Dendritic cell treated with granulocyte-macrophage colony-stimulating factor and Interleukin-4, amounts not matched to agents 40 ng/mL and 50 ng/mL, for 4 days (primary cell): ENCODE data around the gene MRPS10.
"Not testable (repeated sequence)": the region's sequence is repeated elsewhere in the genome, so short reads cannot be mapped to it uniquely, and the experiment has no call there.

Source experiments
- H3K27ac Mint-ChIP-seq: one replicate; pipeline ENCODE4 v1.8.0; 2022; ENCODE audit warnings: mild to moderate bottlenecking, mixed read lengths
- H3K27me3 Mint-ChIP-seq: one replicate; pipeline ENCODE4 v1.8.0; 2022; ENCODE audit warnings: mild to moderate bottlenecking, mixed read lengths
- H3K36me3 Mint-ChIP-seq: one replicate; pipeline ENCODE4 v1.8.0; 2022; ENCODE audit warnings: low read depth, mixed read lengths
- H3K4me1 Mint-ChIP-seq: one replicate; pipeline ENCODE4 v1.8.0; 2022; ENCODE audit warnings: low read depth, mixed read lengths
- H3K4me3 Mint-ChIP-seq: one replicate; pipeline ENCODE4 v1.8.0; 2022; ENCODE audit warnings: mild to moderate bottlenecking, moderate library complexity, mixed read lengths
- H3K9me3 Mint-ChIP-seq: one replicate; pipeline ENCODE4 v1.8.0; 2022; ENCODE audit warnings: mixed read lengths
- intact Hi-C: fragments of 100-400 bp; cut with micrococcal nuclease; formaldehyde crosslinking; loops from one replicate; pipeline ENCODE4 v1.15.0; 2022

The MRPS10 gene

DNA sequence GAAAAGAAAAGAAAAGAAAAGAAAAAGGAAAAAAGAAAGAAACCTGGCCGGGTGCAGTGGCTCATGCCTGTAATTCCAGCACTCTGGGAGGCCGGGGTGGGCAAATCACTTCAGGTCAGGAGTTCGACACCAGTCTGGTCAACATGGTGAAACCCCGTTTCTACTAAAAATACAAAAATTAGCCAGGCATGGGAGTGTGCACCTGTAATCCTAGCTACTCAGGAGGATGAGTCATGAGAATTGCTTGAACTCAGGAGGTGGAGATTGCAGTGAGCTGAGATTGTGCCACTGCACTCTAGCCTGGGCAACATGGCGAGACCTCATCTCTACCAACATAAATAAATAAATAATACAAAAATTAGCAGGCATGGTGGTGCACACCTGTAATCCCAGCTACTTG, 25.3 kb downstream of the MRPS10 start:
- H3K4me3 Mint-ChIP-seq, H3K27ac Mint-ChIP-seq, H3K9me3 Mint-ChIP-seq, H3K27me3 Mint-ChIP-seq, H3K36me3 Mint-ChIP-seq, intact Hi-C loops: not testable (repeated sequence)
- H3K4me1 Mint-ChIP-seq: peaks cover 12% of the 10 kb centered on the region

DNA sequence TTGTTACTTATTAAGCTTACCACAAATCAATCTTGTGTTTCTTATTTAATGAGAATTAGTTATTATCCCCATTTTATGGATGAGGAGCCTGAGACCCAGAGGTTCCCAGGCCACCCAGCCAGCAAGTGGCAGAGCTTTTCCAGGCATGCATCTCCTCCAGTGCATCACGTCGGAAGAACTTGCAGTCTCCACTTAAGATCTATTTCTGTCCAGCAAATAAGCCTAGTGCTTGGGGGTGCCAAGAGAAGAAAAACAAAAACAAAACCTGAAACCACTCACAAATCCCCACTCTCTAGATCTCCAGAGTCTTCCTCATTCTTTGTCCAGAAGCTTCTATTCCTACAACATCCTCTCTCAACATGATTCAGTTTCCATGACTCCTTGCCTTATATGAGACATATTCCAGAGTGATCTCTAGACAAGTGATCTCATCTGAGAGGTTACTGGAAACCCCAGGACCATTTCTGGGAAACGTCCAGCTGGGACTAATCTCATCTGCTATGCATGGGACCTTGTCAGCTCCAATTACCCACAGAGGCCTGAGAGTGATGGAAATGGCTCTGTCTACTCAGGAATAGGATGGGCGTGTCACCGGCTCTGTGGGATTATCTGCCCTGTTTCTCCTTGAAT, 27.0 kb downstream of the MRPS10 start:
- intact Hi-C loops: no loop called here
- Mint-ChIP-seq H3K4me3 (no peak overlapping the region), H3K27me3 (no peaks in the 10 kb centered on the region), H3K36me3 (peaks cover 6% of the 10 kb centered on the region), H3K9me3 (no peaks in the 10 kb centered on the region), H3K4me1 (peaks cover 12% of the 10 kb centered on the region), H3K27ac (no peak overlapping the region)

DNA sequence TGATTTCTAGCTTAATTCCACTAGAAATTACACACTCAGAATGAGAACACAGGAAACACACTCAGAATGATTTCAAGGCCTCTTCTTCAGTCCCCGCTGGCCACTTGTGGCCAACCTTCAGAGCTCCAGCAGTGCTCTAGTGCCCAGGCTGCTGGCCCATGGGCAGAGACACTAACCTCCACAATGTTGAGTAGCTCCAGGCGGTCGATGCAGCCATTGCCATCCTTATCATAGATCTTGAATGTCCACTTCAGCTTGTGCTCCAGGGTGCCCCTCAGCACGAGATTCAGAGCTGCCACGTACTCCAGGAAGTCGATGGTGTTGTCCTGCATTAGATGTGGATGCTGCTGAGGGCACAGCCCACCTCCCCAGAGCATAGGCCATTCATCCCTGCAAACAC, 29.3 kb downstream of the MRPS10 start:
- intact Hi-C loops: no loop called here
- H3K4me3 Mint-ChIP-seq: no peak overlapping the region
- no peak overlapping the region for H3K27ac Mint-ChIP-seq

DNA sequence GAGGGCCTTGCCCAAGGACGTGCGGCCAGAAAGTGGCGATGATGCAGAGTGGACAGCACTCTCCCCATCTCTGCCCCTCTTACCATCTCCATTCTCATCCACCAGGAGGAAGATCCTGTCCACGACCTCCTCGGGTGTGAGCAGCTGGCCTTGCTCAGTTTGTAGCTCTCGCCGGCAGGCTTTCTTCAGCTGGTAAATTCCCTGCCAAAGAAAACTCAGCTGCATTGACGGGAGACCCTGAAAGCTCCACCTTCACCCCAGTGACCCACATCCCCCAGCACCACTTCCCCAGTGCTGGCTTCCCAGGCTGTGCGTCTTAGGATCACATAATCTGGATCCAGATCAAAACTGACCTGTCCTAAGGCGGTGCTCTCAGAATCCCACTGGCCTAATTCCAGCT, 32.1 kb downstream of the MRPS10 start:
- Mint-ChIP-seq H3K4me1 (peaks cover 2% of the 10 kb centered on the region), H3K36me3 (no peaks in the 10 kb centered on the region), H3K4me3 (no peak overlapping the region), H3K27me3 (peaks cover 3% of the 10 kb centered on the region), H3K27ac (no peak overlapping the region), H3K9me3 (no peaks in the 10 kb centered on the region)
- intact Hi-C loops: no loop called here

More for the DNA sequence above, 29.3 kb downstream of the MRPS10 start:
- Mint-ChIP-seq H3K4me1 (peaks cover 12% of the 10 kb centered on the region), H3K36me3 (no peaks in the 10 kb centered on the region), H3K9me3 (no peaks in the 10 kb centered on the region), H3K27me3 (peaks cover 2% of the 10 kb centered on the region)

DNA sequence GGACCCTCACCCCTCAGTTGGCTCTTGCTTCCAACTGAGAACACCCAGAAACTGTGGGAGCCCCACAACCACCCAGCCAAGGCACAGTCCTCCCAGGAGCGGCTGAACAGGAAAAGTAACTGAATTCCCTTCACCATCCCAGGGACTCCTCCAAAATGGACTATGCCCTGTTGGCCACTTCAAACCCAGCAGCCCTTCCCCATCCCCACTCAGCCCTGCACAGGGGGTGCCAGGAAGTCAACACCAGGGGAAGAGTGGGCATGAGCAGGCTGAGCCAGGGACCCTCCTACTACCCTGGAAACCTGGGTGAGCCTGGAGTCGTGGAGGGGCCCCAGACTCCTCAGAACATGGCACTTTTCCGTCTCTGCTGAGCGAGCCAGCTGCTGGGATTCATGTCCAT, 33.2 kb downstream of the MRPS10 start:
- intact Hi-C loops: no loop called here
- Mint-ChIP-seq H3K4me3 (no peak overlapping the region), H3K27ac (no peak overlapping the region), H3K36me3 (no peaks in the 10 kb centered on the region), H3K9me3 (no peaks in the 10 kb centered on the region), H3K4me1 (no peaks in the 10 kb centered on the region), H3K27me3 (peaks cover 4% of the 10 kb centered on the region)

DNA sequence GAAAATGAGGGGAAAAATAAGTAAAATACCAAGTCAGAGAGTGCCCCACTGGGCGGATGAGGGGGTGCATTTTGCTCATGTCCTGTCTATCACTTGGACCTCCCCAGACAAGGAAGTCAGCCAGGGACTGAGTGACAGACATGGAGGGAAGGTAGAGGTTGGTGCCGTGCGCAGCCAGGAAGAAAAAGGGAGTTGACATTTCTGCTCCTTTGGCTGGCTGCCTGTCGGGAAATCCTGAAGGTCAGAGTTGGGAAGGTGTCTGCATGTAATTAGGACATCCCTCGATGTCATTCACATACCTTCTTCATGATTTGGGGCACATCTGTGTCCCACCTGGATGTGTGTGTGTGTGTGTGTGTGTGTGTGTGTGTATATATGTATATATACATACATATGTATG, 35.6 kb downstream of the MRPS10 start:
- Mint-ChIP-seq H3K27me3 (peaks cover 17% of the 10 kb centered on the region), H3K27ac (no peak overlapping the region), H3K9me3 (no peaks in the 10 kb centered on the region), H3K4me3 (no peak overlapping the region), H3K36me3 (no peaks in the 10 kb centered on the region), H3K4me1 (peaks cover 15% of the 10 kb centered on the region)
- intact Hi-C loops: no loop called here

DNA sequence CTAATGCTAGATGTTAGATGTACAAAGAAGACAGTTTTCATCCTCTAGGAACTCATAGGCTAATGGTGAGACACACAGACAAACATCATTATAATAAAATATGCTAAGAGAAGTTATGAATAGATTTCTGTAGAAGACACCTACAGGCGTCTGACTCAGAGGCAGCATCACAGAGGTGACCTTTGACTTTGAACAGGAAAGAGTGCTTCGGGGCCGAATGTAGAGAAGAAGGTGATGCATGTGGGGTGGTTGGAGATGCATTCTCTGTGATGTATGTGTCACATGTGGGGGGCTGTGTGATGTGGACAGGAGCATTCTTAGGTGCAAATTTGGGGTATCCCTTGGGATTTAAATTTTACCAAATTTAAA, 37.7 kb downstream of the MRPS10 start:
- H3K36me3 Mint-ChIP-seq: no peaks in the 10 kb centered on the region
- no peaks in the 10 kb centered on the region for H3K9me3 Mint-ChIP-seq
- peaks cover 21% of the 10 kb centered on the region for H3K27me3 Mint-ChIP-seq
- H3K27ac Mint-ChIP-seq: no peak overlapping the region
- peaks cover 15% of the 10 kb centered on the region for H3K4me1 Mint-ChIP-seq
- intact Hi-C loops: no loop called here
- no peak overlapping the region for H3K4me3 Mint-ChIP-seq

DNA sequence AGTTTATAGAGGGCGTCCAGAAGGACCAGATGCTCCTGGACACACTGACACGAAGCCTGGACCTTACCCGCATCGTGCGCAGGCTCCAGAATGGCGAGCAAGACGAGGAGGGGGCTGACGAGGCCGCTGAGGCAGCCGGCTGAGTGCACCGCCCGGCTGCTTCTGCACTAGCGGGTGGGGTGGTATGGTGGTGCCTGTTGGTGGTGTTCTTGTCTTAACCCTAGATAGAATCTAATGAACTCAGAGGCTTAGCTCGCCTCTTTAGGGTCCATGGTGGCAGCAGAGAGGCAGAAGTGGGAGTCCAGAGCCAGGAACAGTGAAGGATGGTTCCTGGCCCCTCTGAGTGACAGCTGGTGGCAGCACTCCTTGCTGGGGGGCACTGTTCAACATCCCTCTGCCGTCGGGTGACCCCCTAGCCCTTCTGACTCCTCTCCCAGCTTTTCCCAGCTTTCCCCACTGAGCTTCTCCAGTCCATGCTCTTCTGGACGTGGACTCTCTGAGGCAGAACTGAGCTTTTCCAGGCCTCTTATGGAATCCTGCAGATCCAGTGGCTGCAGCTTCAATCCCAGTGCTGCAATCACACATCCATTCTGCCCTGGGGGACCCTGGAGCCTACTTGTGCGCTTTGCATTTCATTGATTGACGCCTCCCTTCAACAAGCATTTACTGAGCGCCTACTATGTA, 38.3 kb downstream of the MRPS10 start:
- Mint-ChIP-seq H3K4me1 (peaks cover 15% of the 10 kb centered on the region), H3K36me3 (no peaks in the 10 kb centered on the region), H3K4me3 (no peak overlapping the region), H3K9me3 (no peaks in the 10 kb centered on the region), H3K27ac (no peak overlapping the region), H3K27me3 (peaks cover 20% of the 10 kb centered on the region)
- intact Hi-C loops: no loop called here

DNA sequence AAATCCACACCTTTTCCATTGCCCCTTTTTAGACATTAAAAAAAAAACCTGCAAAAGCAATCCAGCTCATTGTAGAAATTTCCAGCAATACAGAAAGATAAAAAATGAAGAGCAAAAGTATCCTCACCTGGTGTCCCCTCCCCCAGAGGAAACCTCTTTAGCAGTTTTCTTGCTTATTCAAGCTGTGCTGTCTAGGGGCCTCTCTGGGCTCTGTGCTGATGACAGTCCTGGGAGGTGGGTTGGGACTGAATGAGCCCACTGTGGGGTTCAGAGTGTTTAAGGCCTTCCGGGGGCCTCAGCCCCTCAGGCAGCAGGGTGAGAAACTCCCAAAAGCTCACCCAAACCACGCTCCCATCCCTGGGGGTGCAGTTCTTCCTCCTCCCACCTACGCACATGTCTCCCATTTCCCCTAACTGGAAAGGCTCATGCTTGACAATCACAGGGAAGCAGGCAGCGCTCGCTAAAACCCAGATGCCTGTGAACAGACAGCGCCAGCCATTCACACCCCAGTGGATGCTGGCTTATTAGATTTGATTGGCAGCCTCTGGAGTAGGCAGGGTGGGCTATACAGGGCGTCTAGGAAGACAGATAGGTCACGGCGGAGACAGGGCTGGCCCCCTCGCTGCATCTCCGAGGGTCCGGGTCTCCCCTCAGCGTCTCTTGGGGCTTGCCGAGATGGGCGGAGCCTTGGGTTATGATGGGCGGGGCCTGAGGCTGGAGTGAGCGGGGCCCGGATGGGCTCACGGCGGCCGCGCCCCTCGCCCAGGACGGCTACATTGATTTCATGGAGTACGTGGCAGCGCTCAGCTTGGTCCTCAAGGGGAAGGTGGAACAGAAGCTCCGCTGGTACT, 39.9 kb downstream of the MRPS10 start:
- peaks cover 20% of the 10 kb centered on the region for H3K27me3 Mint-ChIP-seq
- H3K36me3 Mint-ChIP-seq: no peaks in the 10 kb centered on the region
- H3K9me3 Mint-ChIP-seq: no peaks in the 10 kb centered on the region
- intact Hi-C loops: no loop called here
- H3K4me1 Mint-ChIP-seq: peaks cover 15% of the 10 kb centered on the region
- no peak overlapping the region for H3K27ac Mint-ChIP-seq
- H3K4me3 Mint-ChIP-seq: no peak overlapping the region

DNA sequence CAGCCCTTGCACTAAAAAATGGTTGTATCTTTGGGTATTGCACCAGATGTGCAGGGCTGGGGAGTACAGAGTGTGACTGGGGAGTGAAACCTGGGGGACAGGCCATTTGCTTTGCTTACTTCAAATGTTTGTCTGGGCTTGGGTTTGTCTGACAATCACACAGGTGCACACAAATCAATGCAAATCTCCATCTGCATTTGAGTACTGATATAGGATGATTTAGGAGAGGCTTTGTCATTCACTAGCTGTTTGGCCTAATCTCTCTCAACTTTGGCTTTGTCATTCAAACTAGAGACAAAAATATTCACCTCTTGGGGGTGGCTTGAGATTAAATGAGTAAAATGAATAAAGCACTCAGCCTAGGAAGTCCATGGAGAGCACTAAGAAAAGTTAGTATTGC, 40.7 kb downstream of the MRPS10 start:
- no peak overlapping the region for H3K4me3 Mint-ChIP-seq
- no peaks in the 10 kb centered on the region for H3K36me3 Mint-ChIP-seq
- intact Hi-C loops: no loop called here
- H3K27ac Mint-ChIP-seq: no peak overlapping the region
- H3K27me3 Mint-ChIP-seq: peaks cover 20% of the 10 kb centered on the region
- H3K9me3 Mint-ChIP-seq: no peaks in the 10 kb centered on the region
- peaks cover 15% of the 10 kb centered on the region for H3K4me1 Mint-ChIP-seq

DNA sequence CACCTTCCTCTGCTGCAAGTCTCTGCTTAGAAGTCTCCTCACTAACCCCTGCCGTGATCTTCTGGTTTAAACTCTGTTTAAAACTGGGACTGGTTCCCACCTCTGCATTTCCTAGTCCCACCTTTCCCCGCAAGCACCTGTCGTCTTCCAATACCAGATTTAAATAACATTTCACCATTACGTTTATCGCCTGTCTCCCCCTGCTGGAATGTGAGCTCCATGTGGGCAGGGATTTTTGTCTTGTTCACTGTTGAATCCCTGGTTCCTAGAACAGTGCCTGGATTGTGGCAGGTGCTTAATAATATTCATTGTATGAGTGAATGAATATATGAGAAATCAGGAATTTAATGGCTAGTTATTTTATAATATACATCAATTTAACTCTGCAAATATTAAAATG, 41.8 kb downstream of the MRPS10 start:
- intact Hi-C loops: no loop called here
- H3K36me3 Mint-ChIP-seq: no peaks in the 10 kb centered on the region
- no peak overlapping the region for H3K4me3 Mint-ChIP-seq
- no peaks in the 10 kb centered on the region for H3K9me3 Mint-ChIP-seq
- H3K4me1 Mint-ChIP-seq: peaks cover 15% of the 10 kb centered on the region
- H3K27ac Mint-ChIP-seq: no peak overlapping the region
- H3K27me3 Mint-ChIP-seq: peaks cover 18% of the 10 kb centered on the region

DNA sequence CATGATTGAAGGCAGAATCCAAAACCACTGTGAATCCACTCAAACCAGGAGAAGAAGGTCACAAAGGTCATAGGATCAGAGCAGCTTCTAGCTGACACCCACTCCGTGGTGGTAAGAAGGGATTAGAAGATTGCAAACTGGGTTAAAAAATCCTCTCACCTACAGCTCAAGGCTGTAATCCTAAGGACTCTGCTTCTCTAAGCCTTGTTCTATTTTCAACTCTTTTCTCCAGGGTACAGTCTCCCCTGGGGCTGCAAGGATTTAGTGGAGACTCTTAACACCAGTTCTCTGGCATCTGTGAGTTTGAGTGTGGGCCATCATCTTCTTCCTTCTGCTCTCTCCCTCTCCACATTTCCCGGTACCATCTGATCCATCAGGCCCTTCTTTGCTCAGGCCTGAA, 44.6 kb downstream of the MRPS10 start, which contains the start of gene GUCA1A:
Gene GUCA1A (plus strand): TSS at position 264 of the 400 bp plus-strand sequence. CDS start 250 bp downstream, outside the sequence.
- Mint-ChIP-seq H3K9me3 (no peaks in the 10 kb centered on the region), H3K36me3 (no peaks in the 10 kb centered on the region), H3K4me3 (no peak within 1 kb of the TSS), H3K27me3 (peaks cover 16% of the 10 kb centered on the region), H3K4me1 (peaks cover 6% of the 10 kb centered on the region), H3K27ac (no peak within 1 kb of the TSS)
- intact Hi-C loops: no loop called here

DNA sequence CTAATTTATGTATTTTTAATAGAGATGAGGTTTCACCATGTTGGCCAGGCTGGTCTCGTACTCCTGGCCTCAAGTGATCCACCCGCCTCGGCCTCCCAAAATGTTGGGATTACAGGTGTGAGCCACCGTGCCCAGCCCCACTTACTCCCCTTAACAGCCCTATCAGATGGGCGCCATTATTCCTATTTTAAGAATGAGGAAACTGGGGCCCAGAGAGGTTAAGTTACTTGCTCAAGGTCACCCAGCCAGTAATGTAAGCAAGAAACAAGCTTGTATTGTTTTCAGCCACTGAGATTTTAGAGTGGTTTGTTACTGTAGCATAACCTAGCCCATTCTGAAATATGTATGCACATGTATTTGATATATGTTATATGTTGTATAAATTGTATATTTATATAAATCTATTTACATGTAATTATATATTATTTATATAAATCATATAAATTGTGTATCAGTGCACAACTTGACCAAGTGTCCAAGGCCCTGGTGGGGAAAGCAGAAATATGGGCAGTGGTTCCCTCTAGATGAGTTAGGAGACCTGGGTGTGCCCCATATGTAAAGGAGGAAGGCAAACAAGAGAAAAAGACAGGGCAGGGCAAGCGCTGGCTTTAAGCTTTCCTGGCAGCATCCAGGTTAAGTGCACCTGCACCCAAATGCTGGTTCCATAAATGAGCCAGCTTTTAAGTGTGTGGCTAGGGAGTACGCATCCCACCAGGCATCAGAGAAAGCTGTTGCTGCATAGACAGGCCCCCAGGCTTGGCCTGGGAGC, 45.7 kb downstream of the MRPS10 start:
- no peaks in the 10 kb centered on the region for H3K9me3 Mint-ChIP-seq
- intact Hi-C loops: no loop called here
- no peak overlapping the region for H3K27ac Mint-ChIP-seq
- H3K4me3 Mint-ChIP-seq: no peak overlapping the region
- H3K27me3 Mint-ChIP-seq: peaks cover 11% of the 10 kb centered on the region
- no peaks in the 10 kb centered on the region for H3K36me3 Mint-ChIP-seq
- H3K4me1 Mint-ChIP-seq: no peaks in the 10 kb centered on the region

DNA sequence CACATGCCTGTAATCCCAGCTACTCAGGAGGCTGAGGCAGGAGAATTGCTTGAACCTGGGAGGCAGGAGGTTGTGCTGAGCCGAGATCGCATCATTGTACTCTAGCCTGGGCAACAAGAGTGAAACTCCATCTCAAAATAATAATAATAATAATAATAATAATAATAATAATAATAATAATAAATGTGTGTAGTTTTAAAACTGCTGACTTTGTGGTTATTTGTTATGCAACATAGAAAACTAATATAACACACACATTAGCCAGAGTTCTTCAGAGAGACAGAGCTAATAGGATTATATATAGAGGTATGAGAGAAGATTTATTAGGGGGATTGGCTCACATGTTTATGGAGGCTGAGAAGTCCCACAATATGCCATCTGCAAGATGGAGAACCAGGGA, 47.9 kb downstream of the MRPS10 start:
- H3K36me3 Mint-ChIP-seq, H3K9me3 Mint-ChIP-seq, H3K27me3 Mint-ChIP-seq, H3K27ac Mint-ChIP-seq, H3K4me1 Mint-ChIP-seq, intact Hi-C loops, H3K4me3 Mint-ChIP-seq: not testable (repeated sequence)
